ENCODE data around the gene PTPRA.
"Not testable (repeated sequence)": the region's sequence is repeated elsewhere in the genome, so short reads cannot be mapped to it uniquely, and the experiment has no call there.

- not testable (repeated sequence) for TF ChIP-seq CTCF, POLR2A (IDR thresholded peaks at IDR 0.05)
Measured at GRCh38 chr20:3064119-3064518, 190.8 kb downstream of the PTPRA start.

Data from uterus (tissue), 2 donors.